HG02973 (cell line): ENCODE data around the gene FAM168A.

Experiments used
- ATAC-seq: cut with Tn5 transposase; IDR thresholded peaks from one replicate; pipeline ENCODE4 v1.9.1; 2021; ENCODE audit warnings: moderate library complexity; ENCODE audit not compliant: unreplicated experiment

Gene FAM168A

GRCh38 chr11:73404506-73405145, 193.3 kb downstream of the FAM168A start:
- ATAC-seq, result no peak

GRCh38 chr11:73404048-73404447, 193.9 kb downstream of the FAM168A start:
- no peak for ATAC-seq

GRCh38 chr11:73403541-73403940, 194.4 kb downstream of the FAM168A start:
- ATAC-seq, result no peak

GRCh38 chr11:73402834-73403185, 195.1 kb downstream of the FAM168A start:
- no peak for ATAC-seq

GRCh38 chr11:73401924-73402833, 195.7 kb downstream of the FAM168A start:
- no peak for ATAC-seq

GRCh38 chr11:73401217-73401923, 196.5 kb downstream of the FAM168A start:
- no peak for ATAC-seq

GRCh38 chr11:73400293-73400692, 197.6 kb downstream of the FAM168A start:
- ATAC-seq, result no peak

GRCh38 chr11:73399636-73400035, 198.3 kb downstream of the FAM168A start:
- no peak for ATAC-seq

GRCh38 chr11:73399159-73399590, 198.7 kb downstream of the FAM168A start:
- ATAC-seq, result no peak

GRCh38 chr11:73398721-73399120, 199.2 kb downstream of the FAM168A start:
- ATAC-seq, result no peak

GRCh38 chr11:73398132-73398526, 199.8 kb downstream of the FAM168A start:
- no peak for ATAC-seq

GRCh38 chr11:73397468-73398131, 200.3 kb downstream of the FAM168A start:
- ATAC-seq, result no peak

- ATAC-seq, result no peak
These were observed 200.9 kb downstream of the FAM168A start for GRCh38 chr11:73396985-73397384.

- ATAC-seq, result no peak
These were observed 201.5 kb downstream of the FAM168A start for GRCh38 chr11:73396251-73396930.

- ATAC-seq, result no peak
These were observed 202.4 kb downstream of the FAM168A start for GRCh38 chr11:73395297-73396208.

- no peak for ATAC-seq
These were observed 203.3 kb downstream of the FAM168A start for GRCh38 chr11:73394416-73395296.

- no peak for ATAC-seq
These were observed 204.2 kb downstream of the FAM168A start for GRCh38 chr11:73393479-73394415.
